Urinary bladder (tissue), 4 donors: ENCODE measurements around the gene MYLK. TPM values are rescaled to one million over a fixed set of nuclear protein-coding genes. Genes with fewer than 3 reads are reported as not detected.
"Not testable (repeated sequence)": the region's sequence is repeated elsewhere in the genome, so short reads cannot be mapped to it uniquely, and the experiment has no call there.

Experiments used
- DNase-seq: peaks from one replicate; pipeline ENCODE4 v3.0.0-alpha.2; 2015; ENCODE audit errors: extremely low spot score
- H3K27ac ChIP-seq: one replicate; pipeline ENCODE4 v1.5.1; 2013; ENCODE audit warnings: low read depth, mild to moderate bottlenecking, moderate library complexity
- H3K36me3 ChIP-seq: one replicate; pipeline ENCODE4 v1.6.1; 2013; ENCODE audit warnings: mild to moderate bottlenecking, moderate library complexity; ENCODE audit not compliant: insufficient read depth
- H3K4me1 ChIP-seq: one replicate; pipeline ENCODE4 v1.6.1; 2013; ENCODE audit warnings: mild to moderate bottlenecking, moderate library complexity; ENCODE audit not compliant: insufficient read depth
- H3K4me3 ChIP-seq: one replicate; pipeline ENCODE4 v1.5.1; 2013; ENCODE audit warnings: low read depth, low read length
- WGBS: extraction: QIAGEN DNeasy Blood & Tissue Kit; methylation state at CpG from one replicate; pipeline ENCODE4 v1.1.7; 2013; 5-methylcytosine and 5-hydroxymethylcytosine counted together
- polyA plus RNA-seq: library from polyadenylated mRNA; stranded (reverse); fragments of 200-250 nt; gene quantifications from one replicate; pipeline ENCODE4 v1.2.3, GENCODE V29; 2013
- total RNA-seq: library from RNA; depleted of rRNA; stranded (reverse); fragments of >200 nt; gene quantifications from one replicate; pipeline ENCODE4 v1.2.3, GENCODE V29; 2014
- donor health status: healthy with polysubstance abuse.
- donor health status: healthy.

Gene MYLK
- total and polyA plus RNA-seq, 2 donors: 1,524 to 1,651 TPM

DNA sequence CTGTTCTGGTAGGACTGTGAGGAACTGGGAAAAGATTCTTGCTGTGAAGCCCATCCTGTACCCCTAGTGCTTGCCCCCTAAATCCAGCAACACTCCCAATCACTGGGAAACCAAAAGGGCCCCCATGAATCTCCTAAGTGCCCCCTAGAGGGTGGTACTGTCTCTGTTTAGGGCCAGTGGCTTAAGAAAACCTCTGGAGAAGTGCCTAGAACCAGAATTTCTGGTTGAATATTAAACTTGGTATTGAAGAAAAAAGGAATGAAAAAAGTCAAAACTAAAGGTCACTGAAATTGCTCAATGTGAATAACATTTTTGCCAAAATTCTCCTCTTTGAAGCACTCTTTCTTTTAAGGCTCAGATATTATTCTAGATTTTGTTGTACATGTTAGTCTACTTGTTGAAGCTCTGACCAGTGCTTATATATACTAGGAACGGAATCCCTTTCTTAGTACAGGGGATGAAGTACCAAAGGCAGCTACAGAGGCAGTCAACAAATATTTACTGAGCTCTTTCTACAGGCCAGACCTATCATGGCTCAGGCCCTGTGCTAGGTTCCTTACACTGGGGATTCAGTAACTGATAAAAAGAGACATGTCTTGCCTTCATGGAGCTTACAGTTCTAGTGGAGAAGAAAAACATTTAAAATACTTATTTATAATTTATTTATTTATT is 138.8 kb downstream of the MYLK start:
- no peak overlapping the region for H3K27ac ChIP-seq
- H3K4me1 ChIP-seq: peaks cover 2% of the 10 kb centered on the region
- no peaks in the 10 kb centered on the region for H3K36me3 ChIP-seq
- no peak for DNase-seq
- WGBS: 94% methylated on average over 1 of the region's 1 CpG
- H3K4me3 ChIP-seq: no peak overlapping the region

DNA sequence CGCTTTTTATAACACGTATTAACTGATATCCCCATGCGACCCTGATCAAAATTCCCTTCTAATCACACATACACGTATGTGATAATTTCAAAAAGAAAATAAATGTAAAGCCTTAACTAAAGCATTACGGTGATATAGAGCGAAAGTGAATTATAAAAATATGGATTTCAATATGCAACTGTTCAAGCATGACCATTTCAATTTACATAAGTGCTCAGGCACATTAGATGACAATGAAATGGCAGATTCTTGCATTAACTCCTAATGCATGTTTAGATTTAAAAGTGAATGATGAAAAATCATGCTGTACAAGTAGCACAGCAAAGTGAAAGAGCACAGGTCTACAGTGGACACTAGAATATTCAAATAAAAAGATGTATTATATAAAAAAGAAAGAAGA is 140.1 kb downstream of the MYLK start:
- H3K27ac ChIP-seq: no peak overlapping the region
- no peak for DNase-seq
- no peak overlapping the region for H3K4me3 ChIP-seq
- no peaks in the 10 kb centered on the region for H3K36me3 ChIP-seq
- H3K4me1 ChIP-seq: peaks cover 2% of the 10 kb centered on the region
- 96% methylated on average over 6 of the region's 6 CpGs for WGBS

DNA sequence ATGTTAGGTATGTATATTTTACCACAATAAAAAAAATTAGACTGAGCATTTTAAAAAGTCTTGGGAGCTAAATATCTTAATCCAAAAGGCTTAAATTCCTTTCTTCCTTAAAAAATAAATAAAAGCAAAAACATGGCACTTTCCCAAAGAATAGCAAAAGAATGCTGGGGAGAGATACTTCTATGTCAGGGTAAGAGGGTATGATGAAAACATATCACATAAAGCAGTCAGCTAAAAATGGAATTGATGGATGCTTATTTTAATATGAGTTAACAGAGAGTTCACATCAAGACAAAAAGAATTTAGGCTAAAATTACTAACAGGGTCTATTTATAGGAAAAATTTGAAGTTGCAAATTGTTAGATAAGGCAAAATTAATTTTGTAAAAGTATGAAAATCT is 141.0 kb downstream of the MYLK start:
- peaks cover 2% of the 10 kb centered on the region for H3K4me1 ChIP-seq
- H3K4me3 ChIP-seq: no peak overlapping the region
- H3K36me3 ChIP-seq: no peaks in the 10 kb centered on the region
- no peak for DNase-seq
- H3K27ac ChIP-seq: no peak overlapping the region

- no peak overlapping the region for H3K4me3 ChIP-seq
- H3K27ac ChIP-seq: no peak overlapping the region
- no peaks in the 10 kb centered on the region for H3K36me3 ChIP-seq
- peaks cover 2% of the 10 kb centered on the region for H3K4me1 ChIP-seq
- no peak for DNase-seq
- WGBS: 61% methylated on average over 3 of the region's 3 CpGs
Observed at GRCh38 chr3:123741041-123741511, 143.1 kb downstream of the MYLK start.

DNA sequence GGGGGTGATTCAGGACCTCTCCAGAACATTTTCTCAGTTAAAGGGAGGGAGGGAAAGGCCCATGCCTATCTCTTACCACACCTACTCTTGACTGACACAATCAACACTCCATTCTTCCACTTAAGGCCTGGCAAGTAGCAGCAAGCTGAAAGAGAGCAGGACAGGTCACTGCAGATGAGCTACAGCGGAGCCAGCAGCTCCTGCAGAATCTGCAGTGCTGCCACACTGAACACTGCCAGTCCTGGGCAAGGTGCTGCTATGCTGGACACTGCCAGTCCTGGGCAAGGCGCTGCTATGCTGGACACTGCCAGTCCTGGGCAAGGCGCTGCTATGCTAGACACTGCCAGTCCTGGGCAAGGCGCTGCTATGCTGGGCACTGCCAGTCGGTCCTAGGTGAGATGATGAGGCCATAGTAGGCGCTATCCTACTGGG is 143.7 kb downstream of the MYLK start:
- H3K27ac ChIP-seq: no peak overlapping the region
- WGBS: 90% methylated on average over 6 of the region's 6 CpGs

GRCh38 chr3:123739754-123740153 is 144.4 kb downstream of the MYLK start:
- no peak overlapping the region for H3K27ac ChIP-seq
- no peak overlapping the region for H3K4me3 ChIP-seq
- H3K36me3 ChIP-seq: no peaks in the 10 kb centered on the region
- WGBS: 80% methylated on average over 2 of the region's 2 CpGs
- H3K4me1 ChIP-seq: peaks cover 2% of the 10 kb centered on the region
- DNase-seq: no peak

More for the DNA sequence above, 143.7 kb downstream of the MYLK start:
- no peak for DNase-seq
- no peak overlapping the region for H3K4me3 ChIP-seq
- H3K4me1 ChIP-seq: peaks cover 2% of the 10 kb centered on the region
- no peaks in the 10 kb centered on the region for H3K36me3 ChIP-seq

DNA sequence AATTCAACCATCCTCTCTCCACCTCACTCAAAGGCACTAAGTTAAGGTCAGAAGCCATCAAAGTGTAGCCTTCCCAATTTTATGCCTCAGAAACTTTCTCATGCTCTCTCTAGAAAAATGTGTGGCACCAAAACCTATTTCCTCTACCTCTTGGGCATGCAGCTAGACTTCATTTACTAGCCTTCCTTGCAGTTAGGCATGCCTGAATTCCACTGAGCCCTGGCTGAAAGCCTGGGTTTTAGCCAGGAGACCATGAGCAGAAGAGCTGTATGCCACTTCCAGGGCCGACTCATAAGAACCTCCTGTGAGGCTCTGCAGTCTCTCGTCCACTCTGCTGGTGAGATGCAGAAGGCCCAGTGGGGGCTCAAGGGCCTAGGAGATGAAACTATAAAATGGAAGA is 145.0 kb downstream of the MYLK start:
- H3K4me1 ChIP-seq: peaks cover 2% of the 10 kb centered on the region
- 94% methylated on average over 2 of the region's 2 CpGs for WGBS

DNA sequence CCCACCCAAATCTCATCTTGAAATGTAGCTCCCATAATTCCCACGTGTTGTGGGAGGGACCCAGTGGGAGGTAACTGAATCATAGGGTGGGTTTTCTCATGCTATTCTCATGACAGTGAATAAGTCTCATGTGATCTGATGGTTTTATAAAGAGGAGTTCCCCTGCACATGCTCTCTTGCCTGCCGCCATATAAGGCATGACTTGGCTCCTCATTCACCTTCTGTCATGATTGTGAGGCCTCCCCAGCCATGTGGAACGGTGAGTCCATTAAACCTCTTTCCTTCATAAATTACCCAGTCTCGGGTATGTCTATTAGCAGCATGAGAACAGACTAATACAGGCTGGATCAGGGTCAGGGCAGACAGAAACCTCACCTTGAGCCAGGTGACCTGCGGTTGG is 145.6 kb downstream of the MYLK start:
- 93% methylated on average over 5 of the region's 5 CpGs for WGBS

More for the DNA sequence above, 145.0 kb downstream of the MYLK start:
- no peak overlapping the region for H3K4me3 ChIP-seq
- H3K27ac ChIP-seq: no peak overlapping the region
- H3K36me3 ChIP-seq: no peaks in the 10 kb centered on the region
- no peak for DNase-seq

GRCh38 chr3:123737168-123737567 is 147.0 kb downstream of the MYLK start:
- Histone ChIP-seq H3K27ac (no peak overlapping the region), H3K4me1 (no peaks in the 10 kb centered on the region), H3K36me3 (no peaks in the 10 kb centered on the region), H3K4me3 (no peak overlapping the region)
- 97% methylated on average over 14 of the region's 14 CpGs for WGBS
- no peak for DNase-seq

More for the DNA sequence above, 145.6 kb downstream of the MYLK start:
- not testable (repeated sequence) for H3K4me1 ChIP-seq, H3K36me3 ChIP-seq, H3K4me3 ChIP-seq, DNase-seq, H3K27ac ChIP-seq

GRCh38 chr3:123735456-123735855 is 148.7 kb downstream of the MYLK start:
- no peak overlapping the region for H3K4me3 ChIP-seq
- DNase-seq: no peak
- WGBS: 66% methylated on average over 2 of the region's 2 CpGs
- no peaks in the 10 kb centered on the region for H3K4me1 ChIP-seq
- no peak overlapping the region for H3K27ac ChIP-seq
- H3K36me3 ChIP-seq: no peaks in the 10 kb centered on the region

GRCh38 chr3:123734527-123734902 is 149.6 kb downstream of the MYLK start:
- Histone ChIP-seq H3K4me1 (no peaks in the 10 kb centered on the region), H3K4me3 (no peak overlapping the region), H3K27ac (no peak overlapping the region), H3K36me3 (no peaks in the 10 kb centered on the region)
- WGBS: 75% methylated on average over 6 of the region's 6 CpGs
- DNase-seq: no peak

DNA sequence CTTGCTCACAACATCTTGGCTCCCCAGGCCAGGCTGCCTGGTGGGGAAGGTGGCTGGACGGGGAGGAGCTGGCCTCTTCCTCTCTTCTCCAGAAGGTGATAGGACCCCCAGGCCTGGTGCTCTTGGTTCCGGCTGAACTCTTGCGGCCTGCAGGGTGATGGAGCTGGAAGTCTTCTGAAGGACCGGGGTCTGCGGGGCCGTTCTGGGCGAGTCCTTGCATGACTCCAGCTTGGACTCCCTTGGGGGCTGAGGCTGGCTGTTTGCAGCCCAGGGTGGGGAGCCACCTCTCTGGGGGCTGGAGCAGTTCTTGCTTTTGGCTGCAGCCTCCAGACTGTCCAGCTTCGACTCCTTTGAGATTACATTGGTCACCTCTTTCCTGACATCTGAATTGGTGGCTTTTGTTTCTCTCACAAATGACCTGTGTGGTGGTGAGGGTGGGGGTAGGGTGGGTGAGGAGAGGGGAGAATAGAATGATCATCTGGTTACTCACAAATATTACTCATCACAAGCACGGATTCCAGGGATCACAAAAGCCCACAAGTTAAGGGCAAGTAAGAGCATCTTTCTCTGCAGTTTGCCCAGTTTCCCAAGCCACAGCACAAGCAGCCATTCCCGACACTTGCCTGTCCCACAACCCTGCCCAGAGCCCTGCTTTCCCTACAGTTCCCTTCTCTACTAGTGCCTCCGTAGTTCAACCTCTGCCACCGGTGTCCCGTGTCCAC is 150.2 kb downstream of the MYLK start:
- Histone ChIP-seq H3K4me1 (no peaks in the 10 kb centered on the region), H3K36me3 (no peaks in the 10 kb centered on the region), H3K4me3 (no peak overlapping the region), H3K27ac (no peak overlapping the region)
- DNase-seq: no peak
- WGBS: 95% methylated on average over 13 of the region's 13 CpGs

DNA sequence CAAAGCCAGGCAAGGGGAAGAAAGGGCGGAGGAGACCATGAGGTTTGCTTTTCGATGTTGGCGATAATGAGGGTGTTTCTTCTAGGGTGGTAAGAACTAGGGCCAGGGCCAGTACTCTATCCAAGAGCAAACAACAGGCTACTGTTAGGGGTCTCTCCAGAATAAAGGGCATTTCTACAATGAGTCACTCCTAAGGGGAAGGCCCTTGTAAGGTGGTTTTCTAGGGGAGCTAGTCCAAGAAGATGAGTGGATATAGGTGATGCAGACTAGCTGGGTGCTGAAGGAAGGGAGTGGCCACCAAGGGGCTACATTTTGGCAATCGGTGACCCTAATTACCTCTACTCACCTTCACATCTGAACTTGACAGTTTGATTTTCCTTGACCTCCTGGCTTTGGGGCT is 150.8 kb downstream of the MYLK start:
- no peaks in the 10 kb centered on the region for H3K36me3 ChIP-seq
- 98% methylated on average over 4 of the region's 4 CpGs for WGBS
- H3K27ac ChIP-seq: no peak overlapping the region
- no peaks in the 10 kb centered on the region for H3K4me1 ChIP-seq
- no peak overlapping the region for H3K4me3 ChIP-seq
- no peak for DNase-seq

DNA sequence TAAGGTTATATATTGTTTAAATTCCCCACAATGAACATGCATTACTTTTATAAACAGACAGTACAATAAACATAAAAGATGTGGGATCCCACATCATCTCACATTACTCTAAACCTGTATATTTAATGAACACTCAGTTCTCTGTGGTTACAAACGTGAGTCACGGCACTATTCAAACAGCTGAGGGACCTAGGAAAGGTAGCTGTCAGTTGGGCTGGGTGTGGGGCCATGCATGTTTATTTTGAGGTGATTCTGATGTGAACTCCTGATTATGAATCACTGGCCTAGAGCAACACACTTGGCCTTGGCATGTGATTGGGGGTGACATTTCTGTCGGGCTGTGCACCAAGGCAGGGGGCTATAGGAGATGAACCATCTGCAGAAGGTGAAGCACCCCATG is 151.7 kb downstream of the MYLK start:
- Histone ChIP-seq H3K27ac (no peak overlapping the region), H3K4me3 (no peak overlapping the region), H3K4me1 (no peaks in the 10 kb centered on the region), H3K36me3 (no peaks in the 10 kb centered on the region)
- DNase-seq: no peak
- 80% methylated on average over 3 of the region's 3 CpGs for WGBS
